NT2/D1 (cell line): Measurements from ENCODE around the gene URAD.

Experiments
- DNase-seq: peaks from one replicate; pipeline ENCODE4 v3.0.0-alpha.2; 2011; ENCODE audit warnings: low read depth, low spot score
- H3K27me3 ChIP-seq: 2 replicates; pipeline ENCODE4 v1.6.0; 2011; ENCODE audit warnings: mild to moderate bottlenecking; ENCODE audit not compliant: insufficient read length, insufficient read depth
- H3K36me3 ChIP-seq: 2 replicates; pipeline ENCODE4 v1.6.1; 2011; ENCODE audit warnings: mild to moderate bottlenecking, low read length, mixed read lengths; ENCODE audit not compliant: insufficient read depth, insufficient read length
- H3K4me1 ChIP-seq: 2 replicates; pipeline ENCODE4 v1.5.1; 2011; ENCODE audit not compliant: insufficient read depth, insufficient read length
- H3K4me3 ChIP-seq: 2 replicates; pipeline ENCODE4 v1.5.1; 2011; ENCODE audit warnings: low read depth; ENCODE audit not compliant: insufficient read length
- H3K9ac ChIP-seq: 2 replicates; pipeline ENCODE4 v1.6.0; 2011; ENCODE audit warnings: low read depth; ENCODE audit not compliant: insufficient read length
- H3K9me3 ChIP-seq: 2 replicates; pipeline ENCODE4 v1.5.1; 2011; ENCODE audit warnings: mild to moderate bottlenecking, low read length; ENCODE audit not compliant: insufficient read depth
- SUZ12 ChIP-seq: IDR thresholded peaks from 2 replicates; pipeline ENCODE4 v1.6.1; 2011; ENCODE audit not compliant: insufficient read length, insufficient read depth; ENCODE audit errors: extremely low read depth
- YY1 ChIP-seq: IDR thresholded peaks from 2 replicates; pipeline ENCODE4 v1.6.1; 2011; ENCODE audit not compliant: insufficient read length, insufficient read depth
- ZNF274 ChIP-seq: IDR thresholded peaks from 2 replicates; pipeline ENCODE4 v1.6.1; 2011; ENCODE audit warnings: mild to moderate bottlenecking, low read depth, low read length

URAD gene

GRCh38 chr13:28027607-28028364 lies 39.3 kb upstream of the URAD start:
- Histone ChIP-seq H3K9ac (no peak overlapping the region), H3K36me3 (no peaks in the 10 kb centered on the region), H3K27me3 (no peaks in the 10 kb centered on the region), H3K9me3 (no peaks in the 10 kb centered on the region), H3K4me3 (no peak overlapping the region), H3K4me1 (no peaks in the 10 kb centered on the region)
- TF ChIP-seq SUZ12 (no peak), YY1 (no peak), ZNF274 (no peak)
- DNase-seq: no peak

- Histone ChIP-seq H3K4me3 (no peak overlapping the region), H3K9me3 (no peaks in the 10 kb centered on the region), H3K27me3 (no peaks in the 10 kb centered on the region), H3K36me3 (no peaks in the 10 kb centered on the region), H3K4me1 (no peaks in the 10 kb centered on the region), H3K9ac (no peak overlapping the region)
- DNase-seq: no peak
- TF ChIP-seq SUZ12: no peak
- TF ChIP-seq YY1: no peak
Measured at GRCh38 chr13:28027071-28027470, 38.6 kb upstream of the URAD start.

DNA sequence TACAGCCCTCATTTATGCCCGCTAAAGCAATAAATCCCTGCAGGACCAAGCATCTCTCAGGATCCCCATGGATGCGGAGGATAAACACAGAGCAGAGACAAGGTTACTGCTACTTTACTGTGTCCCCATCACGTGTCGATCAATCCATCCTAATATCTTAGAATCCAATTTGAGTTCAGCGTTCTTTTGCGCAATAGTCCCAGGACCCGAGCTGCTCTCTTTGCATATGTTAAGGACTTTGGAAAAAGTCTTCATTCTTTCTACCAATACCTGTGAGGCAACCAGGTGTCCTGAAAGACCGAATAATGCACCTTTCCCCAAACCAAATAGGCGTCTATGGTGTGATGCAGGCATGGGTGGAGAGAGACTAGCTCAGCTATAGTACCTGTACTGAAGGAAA lies 38.0 kb upstream of the URAD start:
- Histone ChIP-seq H3K9ac (no peak overlapping the region), H3K27me3 (no peaks in the 10 kb centered on the region), H3K36me3 (no peaks in the 10 kb centered on the region), H3K9me3 (no peaks in the 10 kb centered on the region), H3K4me1 (no peaks in the 10 kb centered on the region), H3K4me3 (no peak overlapping the region)
- TF ChIP-seq SUZ12 (no peak), ZNF274 (no peak), YY1 (no peak)
- DNase-seq: no peak

DNA sequence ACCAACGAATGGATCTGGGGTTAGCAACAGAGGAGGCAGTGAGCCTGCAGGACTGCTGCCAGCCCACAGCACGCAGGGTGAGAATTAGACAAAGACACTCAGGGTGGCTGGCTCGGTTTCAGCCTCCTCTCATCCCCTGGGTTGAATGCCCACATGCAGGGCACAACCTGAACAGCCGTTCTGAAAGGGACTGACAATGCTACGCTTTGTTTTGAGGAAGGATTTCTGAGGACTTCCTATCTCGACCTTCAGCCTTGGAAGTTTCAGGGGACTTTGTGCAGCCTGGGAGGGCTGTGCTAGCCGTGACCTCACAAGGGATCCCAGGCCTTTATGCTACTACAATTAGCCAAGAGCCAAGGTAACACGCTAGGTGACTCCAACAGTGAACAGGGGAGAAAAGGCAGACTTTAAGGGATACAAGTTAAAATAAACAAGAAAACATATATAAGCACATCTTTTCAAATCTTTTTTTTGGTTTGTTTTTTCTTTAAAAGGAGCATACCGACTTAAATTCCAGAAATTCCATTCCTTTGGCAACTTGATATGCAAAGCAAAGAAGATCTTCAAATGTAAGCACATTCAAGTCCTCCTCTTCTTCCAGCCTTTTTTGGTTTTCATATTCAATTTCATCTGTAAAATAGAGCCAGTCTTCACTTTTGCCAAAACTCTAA lies 34.5 kb upstream of the URAD start:
- H3K27me3 ChIP-seq: no peaks in the 10 kb centered on the region
- H3K9me3 ChIP-seq: no peaks in the 10 kb centered on the region
- H3K4me3 ChIP-seq: no peak overlapping the region
- no peaks in the 10 kb centered on the region for H3K4me1 ChIP-seq
- TF ChIP-seq YY1: no peak
- TF ChIP-seq ZNF274: no peak
- no peak for TF ChIP-seq SUZ12
- no peak for DNase-seq
- H3K36me3 ChIP-seq: no peaks in the 10 kb centered on the region
- peak overlapping the region; percentile 45 for H3K9ac ChIP-seq

- H3K9ac ChIP-seq: no peak overlapping the region
- H3K36me3 ChIP-seq: no peaks in the 10 kb centered on the region
- DNase-seq: no peak
- H3K9me3 ChIP-seq: no peaks in the 10 kb centered on the region
- no peak for TF ChIP-seq YY1
- no peak for TF ChIP-seq SUZ12
- no peak for TF ChIP-seq ZNF274
- H3K4me3 ChIP-seq: no peak overlapping the region
- no peaks in the 10 kb centered on the region for H3K27me3 ChIP-seq
- no peaks in the 10 kb centered on the region for H3K4me1 ChIP-seq
Measured at GRCh38 chr13:28014301-28014700, 25.8 kb upstream of the URAD start.

GRCh38 chr13:28013482-28013881 lies 25.0 kb upstream of the URAD start:
- Histone ChIP-seq H3K4me3 (no peak overlapping the region), H3K4me1 (no peaks in the 10 kb centered on the region), H3K36me3 (no peaks in the 10 kb centered on the region), H3K9me3 (no peaks in the 10 kb centered on the region), H3K9ac (no peak overlapping the region), H3K27me3 (no peaks in the 10 kb centered on the region)
- no peak for DNase-seq
- TF ChIP-seq ZNF274: no peak
- no peak for TF ChIP-seq SUZ12
- TF ChIP-seq YY1: no peak

- Histone ChIP-seq H3K27me3 (no peaks in the 10 kb centered on the region), H3K4me3 (no peak overlapping the region), H3K9ac (no peak overlapping the region), H3K9me3 (no peaks in the 10 kb centered on the region), H3K4me1 (no peaks in the 10 kb centered on the region), H3K36me3 (no peaks in the 10 kb centered on the region)
- no peak for DNase-seq
- TF ChIP-seq ZNF274 (no peak), YY1 (no peak), SUZ12 (no peak)
Measured at GRCh38 chr13:28012896-28013295, 24.4 kb upstream of the URAD start.
